ENCODE results near the gene RNF223.

GRCh38 chr1:1067860-1068516, 6.1 kb downstream of the RNF223 start:
- TF ChIP-seq EZH2 (IDR thresholded peaks at IDR 0.05; ENCODE audit: low read depth, low read length, severe bottlenecking) (no peak), CTCF (IDR thresholded peaks at IDR 0.05; ENCODE audit: control extremely low read depth in 1 of 3, insufficient read depth in 1 of 3, low read depth in 1 of 3, low read length in 3 of 3) (no peak), MAX (IDR thresholded peaks at IDR 0.05) (no peak), POLR2A (IDR thresholded peaks at IDR 0.05; ENCODE audit: control extremely low read depth in 1 of 2, low read depth in 2 of 2, low read length in 2 of 2) (no peak), E2F6 (IDR thresholded peaks at IDR 0.05) (no peak), EP300 (IDR thresholded peaks at IDR 0.05; ENCODE audit: borderline replicate concordance in 1 of 2, low read depth in 2 of 2, low read length in 2 of 2) (no peak)

All from H1 (cell line).